Anterior cingulate cortex (tissue), 58 donors: Measurements from ENCODE around the gene ENAH.
A peak's percentile ranks its signal among the peaks of the same experiment; 100 is the strongest.
"Not testable (repeated sequence)": the region's sequence is repeated elsewhere in the genome, so short reads cannot be mapped to it uniquely, and the experiment has no call there.

Experiments used
- DNase-seq, 58 donors: peaks; one replicate each; lab custom pipeline; 2025; lab: John Stamatoyannopoulos, UW

Gene ENAH

GRCh38 chr1:225651376-225651871 lies 1.5 kb downstream of the ENAH start:
- no peak for DNase-seq

GRCh38 chr1:225650179-225650578 lies 2.7 kb downstream of the ENAH start:
- no peak for DNase-seq

- no peak for DNase-seq
Observed at GRCh38 chr1:225645194-225645895, 7.6 kb downstream of the ENAH start.

- no peak for DNase-seq
Observed at GRCh38 chr1:225644666-225645065, 8.3 kb downstream of the ENAH start.

- no peak for DNase-seq
Observed at GRCh38 chr1:225642177-225642576, 10.7 kb downstream of the ENAH start.

- no peak for DNase-seq
Observed at GRCh38 chr1:225638853-225639252, 14.1 kb downstream of the ENAH start.

GRCh38 chr1:225637651-225638199 lies 15.2 kb downstream of the ENAH start:
- DNase-seq, result no peak

- DNase-seq, result not testable (repeated sequence)
Observed at GRCh38 chr1:225636992-225637391, 15.9 kb downstream of the ENAH start.

- no peak for DNase-seq
Observed at GRCh38 chr1:225635649-225636048, 17.3 kb downstream of the ENAH start.

- DNase-seq, result not testable (repeated sequence)
Observed at GRCh38 chr1:225632836-225633235, 20.1 kb downstream of the ENAH start.

GRCh38 chr1:225631021-225631663 lies 21.8 kb downstream of the ENAH start:
- peak in 1 of 58 donors; percentile 4 for DNase-seq

GRCh38 chr1:225629483-225629882 lies 23.4 kb downstream of the ENAH start:
- DNase-seq, result no peak

- not testable (repeated sequence) for DNase-seq
Observed at GRCh38 chr1:225628794-225629193, 24.1 kb downstream of the ENAH start.

- no peak for DNase-seq
Observed at GRCh38 chr1:225627304-225627947, 25.5 kb downstream of the ENAH start.

- DNase-seq, result no peak
Observed at GRCh38 chr1:225626698-225627097, 26.2 kb downstream of the ENAH start.

GRCh38 chr1:225617956-225618355 lies 35.0 kb downstream of the ENAH start:
- no peak for DNase-seq

- DNase-seq, result no peak
Observed at GRCh38 chr1:225617479-225617878, 35.4 kb downstream of the ENAH start.

- not testable (repeated sequence) for DNase-seq
Observed at GRCh38 chr1:225615403-225615790, 37.5 kb downstream of the ENAH start.

- DNase-seq, result no peak
Observed at GRCh38 chr1:225613006-225613405, 39.9 kb downstream of the ENAH start.

GRCh38 chr1:225612287-225612686 lies 40.6 kb downstream of the ENAH start:
- DNase-seq, result no peak

GRCh38 chr1:225611537-225612223 lies 41.2 kb downstream of the ENAH start:
- no peak for DNase-seq
